AG04449 (cell line): Measurements from ENCODE around the gene ZMYM4.

Experiments
- CTCF ChIA-PET: fragments of 350-600 bp; formaldehyde crosslinking; extraction: SDS; loops from one replicate; lab custom pipeline; 2021; ENCODE audit warnings: antibody characterized with exemption; lab: Yijun Ruan, JAX
- POLR2A ChIA-PET: fragments of 400-600, 350-600 bp; formaldehyde crosslinking; extraction: SDS; loops from one replicate; lab custom pipeline; 2020; ENCODE audit warnings: antibody characterized with exemption, inconsistent platforms; lab: Yijun Ruan, JAX
- DNase-seq: peaks from one replicate; pipeline ENCODE4 v3.0.0-alpha.2; 2010; ENCODE audit warnings: low read depth, low spot score
- H3K4me3 ChIP-seq: 2 replicates; pipeline ENCODE4 v1.5.1; 2011; ENCODE audit warnings: low read depth, mild to moderate bottlenecking, control low read depth, low read length
- CTCF ChIP-seq: IDR thresholded peaks from one replicate; pipeline ENCODE4 v1.5.1; 2011; ENCODE audit warnings: mild to moderate bottlenecking, moderate library complexity, low read length, control low read depth, inconsistent platforms; ENCODE audit not compliant: insufficient read depth; ENCODE audit errors: missing control alignments

ZMYM4 gene

GRCh38 chr1:35408925-35409324 lies 140.4 kb downstream of the ZMYM4 start:
- TF ChIP-seq CTCF = no peak
- H3K4me3 ChIP-seq = no peak overlapping the region
- ChIA-PET CTCF (interaction anchor here (1.1 kb wide), 1 partner anchor 13 kb away, joined by 3 read pairs; no protein-coding TSS in a partner anchor), POLR2A (no interaction called here)
- DNase-seq = no peak

GRCh38 chr1:35426097-35426586 lies 157.6 kb downstream of the ZMYM4 start:
- no peak for TF ChIP-seq CTCF
- POLR2A ChIA-PET = no interaction called here
- CTCF ChIA-PET = no interaction called here
- H3K4me3 ChIP-seq = no peak overlapping the region
- no peak for DNase-seq

GRCh38 chr1:35428360-35428759 lies 159.9 kb downstream of the ZMYM4 start:
- TF ChIP-seq CTCF = no peak
- no peak overlapping the region for H3K4me3 ChIP-seq
- ChIA-PET POLR2A (no interaction called here), CTCF (no interaction called here)
- no peak for DNase-seq

- H3K4me3 ChIP-seq = no peak overlapping the region
- no peak for DNase-seq
- CTCF ChIA-PET = no interaction called here
- TF ChIP-seq CTCF = no peak
- POLR2A ChIA-PET = no interaction called here
Observed at GRCh38 chr1:35430762-35431161, 162.3 kb downstream of the ZMYM4 start.

- no peak for TF ChIP-seq CTCF
- DNase-seq = no peak
- ChIA-PET POLR2A (no interaction called here), CTCF (no interaction called here)
- no peak overlapping the region for H3K4me3 ChIP-seq
Observed at GRCh38 chr1:35431173-35431599, 162.7 kb downstream of the ZMYM4 start.

- DNase-seq = no peak
- POLR2A ChIA-PET = no interaction called here
- CTCF ChIA-PET = no interaction called here
- no peak for TF ChIP-seq CTCF
- no peak overlapping the region for H3K4me3 ChIP-seq
Observed at GRCh38 chr1:35432231-35432630, 163.7 kb downstream of the ZMYM4 start.
